HG03457 (cell line): ENCODE measurements around the gene RGS14.
A peak's percentile ranks its signal among the peaks of the same experiment; 100 is the strongest.
"Not testable (repeated sequence)": the region's sequence is repeated elsewhere in the genome, so short reads cannot be mapped to it uniquely, and the experiment has no call there.

ENCODE experiments used
- ATAC-seq: cut with Tn5 transposase; IDR thresholded peaks from one replicate; pipeline ENCODE4 v1.9.1; 2021; ENCODE audit warnings: moderate number of reproducible peaks; ENCODE audit not compliant: unreplicated experiment

Gene RGS14

DNA sequence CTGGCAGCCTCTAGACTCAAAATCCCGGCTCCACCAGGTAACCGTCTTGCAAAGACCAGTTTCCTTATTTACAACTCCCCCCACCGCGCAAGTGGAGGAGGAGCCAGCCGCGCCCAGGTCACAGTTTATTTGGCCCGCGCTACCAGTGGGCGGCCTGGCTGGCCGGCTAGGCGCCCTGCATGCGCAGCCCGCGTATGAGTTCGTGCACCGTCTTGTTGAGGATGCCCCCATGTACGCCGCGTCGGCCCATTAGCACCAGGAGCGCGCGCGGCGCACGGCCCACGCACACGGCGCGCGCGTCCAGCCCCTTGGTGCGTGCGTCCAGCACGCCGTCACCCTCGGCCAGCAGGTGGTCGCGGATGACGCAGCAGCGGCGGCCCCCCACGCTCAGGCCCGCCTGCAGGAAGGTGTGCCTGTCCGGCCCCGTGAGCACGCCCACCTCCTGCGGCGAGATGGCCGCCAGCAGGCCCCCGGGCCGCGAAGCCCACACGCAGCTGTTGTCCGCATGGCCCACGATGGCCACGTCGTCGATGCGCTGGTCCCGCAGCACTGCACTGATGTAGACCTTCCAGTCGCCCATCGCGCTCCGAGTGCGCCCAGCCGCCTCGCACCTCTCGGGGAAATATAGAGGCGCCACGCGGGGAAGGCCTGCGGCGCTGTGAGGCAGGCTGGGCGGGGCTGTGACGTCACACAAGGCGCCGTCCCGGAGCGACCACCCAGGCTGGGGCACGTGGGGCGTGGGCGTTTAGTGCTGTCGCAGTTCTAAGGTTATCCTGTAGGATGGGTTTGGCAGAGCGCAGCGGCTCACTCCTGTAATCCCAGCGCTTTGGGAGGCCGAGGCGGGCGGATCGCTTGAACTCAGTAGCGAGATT is 42.5 kb downstream of the RGS14 start, which contains the start of gene PFN3:
Gene PFN3, minus strand, starts transcription at position 665 of the 872 bp plus-strand sequence. Its CDS starts 85 bp downstream, at position 580.
- no peak for ATAC-seq

DNA sequence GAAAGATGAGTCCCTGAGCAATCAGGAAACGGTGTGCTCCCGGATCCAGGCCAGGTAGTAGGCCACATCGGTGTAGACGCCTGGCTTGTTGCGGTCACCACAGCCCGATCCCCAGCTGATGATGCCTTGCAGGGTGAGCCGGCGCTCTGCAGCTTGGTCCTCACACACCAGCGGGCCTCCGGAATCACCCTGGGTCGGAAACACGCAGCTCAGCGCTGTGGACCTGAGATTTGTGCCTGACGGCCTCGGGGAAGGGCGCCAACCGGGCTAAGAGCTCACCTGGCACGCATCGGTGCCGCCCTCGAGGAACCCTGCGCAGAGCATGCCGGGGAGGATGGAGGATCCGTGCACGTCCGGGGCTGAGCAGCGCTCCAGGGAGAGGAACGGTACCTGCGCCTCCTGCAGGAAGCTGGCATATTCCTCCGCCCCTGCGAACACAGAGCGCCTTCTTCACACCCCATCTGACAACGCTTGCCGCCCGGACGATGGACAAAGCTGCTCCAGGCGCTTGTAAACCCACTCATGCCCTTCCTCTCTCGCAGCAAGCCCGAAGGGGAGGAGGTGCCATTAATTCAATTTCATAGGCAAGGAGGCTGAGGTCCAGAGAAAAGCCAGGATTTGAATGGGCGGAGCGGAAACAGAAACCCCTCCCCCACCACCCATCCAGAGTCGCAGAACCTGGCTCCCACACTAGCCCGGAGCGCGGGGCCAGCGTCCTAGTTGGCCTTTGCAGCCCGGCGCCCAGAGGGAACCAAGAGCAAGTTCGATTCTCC is 44.7 kb downstream of the RGS14 start:
- no peak for ATAC-seq

DNA sequence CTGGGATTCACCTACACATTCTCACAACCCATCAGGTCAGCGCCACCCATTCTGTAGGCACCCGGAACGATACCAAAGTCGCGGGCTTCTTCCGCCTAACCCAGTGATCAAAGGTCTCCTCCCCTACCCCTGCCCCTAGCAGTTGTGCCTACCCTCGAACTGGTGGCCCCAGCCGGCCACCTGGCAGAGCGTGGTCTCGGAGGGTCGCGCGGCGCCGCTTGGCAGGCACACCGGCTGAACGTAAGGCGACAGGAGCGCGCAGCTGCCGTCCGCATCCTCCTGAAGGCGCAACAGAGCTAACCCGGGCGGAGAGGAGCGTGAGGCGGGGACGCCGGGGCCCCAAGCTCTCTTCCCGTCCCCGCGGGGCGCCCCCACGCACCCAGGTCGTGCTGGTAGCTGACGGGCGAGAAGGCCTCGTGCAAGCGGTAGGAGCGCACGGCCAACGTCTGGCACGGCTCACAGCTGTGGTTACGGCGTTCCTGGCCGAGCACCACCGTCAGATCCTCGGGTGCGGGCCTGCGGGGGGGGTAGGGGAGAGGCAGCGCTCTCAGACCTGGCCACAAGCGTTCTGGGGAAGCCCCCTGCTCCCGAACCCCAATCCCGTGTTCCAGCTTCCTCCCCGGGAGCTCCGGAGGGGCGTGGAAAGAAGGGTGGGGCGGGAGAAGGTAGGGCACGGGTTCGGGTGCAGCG is 45.5 kb downstream of the RGS14 start:
- ATAC-seq: peak; percentile 7

DNA sequence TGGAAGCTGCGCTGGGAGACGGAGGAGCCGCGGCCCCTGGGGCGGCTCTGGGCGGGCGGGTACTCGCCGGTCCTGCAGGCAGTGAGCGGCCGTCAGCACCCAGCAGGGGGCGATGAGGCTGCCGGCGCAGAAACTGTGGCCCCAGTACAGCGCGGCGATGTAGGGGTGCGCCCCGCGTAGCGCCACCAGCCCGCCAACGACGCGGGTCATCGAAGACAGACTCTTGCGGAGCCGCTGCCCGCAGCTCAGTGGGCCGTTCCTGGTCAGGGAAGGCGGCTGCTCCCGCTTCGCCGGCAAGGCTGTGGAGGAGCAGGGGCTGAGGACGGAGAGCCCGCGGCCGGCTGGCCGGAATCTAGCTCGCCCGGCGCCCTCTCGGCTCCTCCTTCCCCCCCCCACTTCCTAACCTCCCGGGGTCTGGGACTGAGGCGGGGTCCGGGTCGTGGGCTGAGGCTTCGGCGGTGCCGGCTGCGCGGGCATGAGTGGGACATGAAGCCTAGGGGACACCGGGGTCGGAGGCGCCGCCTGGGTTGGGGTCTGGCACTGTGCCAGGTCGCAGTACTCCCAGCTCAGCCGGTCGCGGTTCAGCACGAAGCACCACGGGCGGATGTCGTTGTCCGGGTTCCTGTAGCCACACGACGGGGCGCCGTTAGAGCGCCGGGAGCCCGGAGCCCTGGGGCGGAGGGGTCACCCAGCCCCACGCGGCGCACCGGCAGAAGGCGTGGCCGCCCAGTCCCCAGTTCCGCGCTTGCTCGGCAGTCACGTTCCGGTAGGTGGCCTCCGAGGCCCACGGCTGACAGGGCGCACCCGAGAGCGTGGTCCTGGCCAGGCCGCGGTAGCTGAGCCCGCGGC is 46.3 kb downstream of the RGS14 start:
- ATAC-seq: peak; percentile 61

DNA sequence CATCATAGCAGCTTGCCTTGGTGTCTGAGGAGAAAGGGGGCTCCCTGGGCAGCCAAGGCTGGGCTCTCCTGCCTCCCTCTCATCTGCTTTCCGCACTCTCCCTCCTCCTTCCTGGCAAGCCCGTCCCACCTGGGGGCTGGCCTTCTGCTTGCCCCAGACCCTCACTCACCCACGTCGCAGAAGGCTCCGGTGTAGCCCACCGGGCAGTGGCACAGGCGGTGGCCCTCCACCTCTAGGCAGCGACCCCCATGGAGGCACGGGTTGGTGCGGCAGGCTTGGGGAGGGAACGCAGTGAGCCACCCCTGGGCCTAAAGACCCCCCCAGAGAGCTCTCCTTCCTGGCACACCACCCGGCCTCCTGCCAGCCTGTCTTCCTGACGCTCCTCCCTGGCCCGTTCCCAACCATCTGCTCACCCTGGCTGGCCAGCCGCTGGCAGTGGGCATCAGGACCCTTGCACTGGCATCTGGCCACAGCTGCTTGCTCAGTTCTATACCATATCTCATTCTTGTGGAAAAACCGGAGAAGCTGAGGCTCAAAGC is 47.0 kb downstream of the RGS14 start:
- no peak for ATAC-seq

DNA sequence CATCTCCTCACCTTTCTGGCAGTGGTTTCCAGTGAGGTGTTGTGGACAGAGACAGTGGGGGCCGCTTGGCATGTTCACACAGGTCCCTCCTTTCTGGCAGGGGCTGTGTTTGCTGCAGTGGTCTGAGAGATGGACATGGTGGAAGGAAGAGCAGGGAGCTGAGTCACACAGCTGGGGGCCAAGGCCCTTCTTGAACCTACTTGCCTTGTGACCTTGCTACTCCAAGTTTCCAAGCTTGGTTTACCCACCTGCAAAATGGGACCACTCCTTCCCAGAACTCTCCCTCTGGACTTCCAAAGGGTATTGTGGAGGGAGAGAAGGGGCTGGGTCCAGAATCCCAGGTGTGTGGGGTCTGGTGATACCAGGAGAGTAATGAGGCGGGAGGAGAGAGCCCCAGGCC is 47.6 kb downstream of the RGS14 start:
- no peak for ATAC-seq

DNA sequence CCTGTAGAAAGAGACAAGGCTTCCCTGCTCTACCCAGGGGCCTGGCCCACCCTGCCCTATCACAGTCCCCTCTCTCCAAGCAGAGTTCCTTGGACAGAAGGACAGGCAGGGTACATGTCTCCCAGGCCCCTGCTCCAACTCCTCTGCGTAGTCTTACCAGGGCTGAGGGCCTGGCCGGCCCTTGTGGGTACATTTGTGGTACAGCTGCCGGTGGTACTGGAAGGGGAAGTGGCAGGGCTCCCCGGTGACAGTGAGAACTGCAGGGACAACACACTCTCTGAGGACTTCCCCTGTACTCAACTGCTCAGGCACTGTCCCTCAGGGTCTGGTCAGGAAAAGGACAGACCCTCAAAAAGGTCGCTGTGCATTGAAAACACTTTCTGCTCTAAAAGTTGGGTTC is 48.1 kb downstream of the RGS14 start:
- ATAC-seq: no peak

DNA sequence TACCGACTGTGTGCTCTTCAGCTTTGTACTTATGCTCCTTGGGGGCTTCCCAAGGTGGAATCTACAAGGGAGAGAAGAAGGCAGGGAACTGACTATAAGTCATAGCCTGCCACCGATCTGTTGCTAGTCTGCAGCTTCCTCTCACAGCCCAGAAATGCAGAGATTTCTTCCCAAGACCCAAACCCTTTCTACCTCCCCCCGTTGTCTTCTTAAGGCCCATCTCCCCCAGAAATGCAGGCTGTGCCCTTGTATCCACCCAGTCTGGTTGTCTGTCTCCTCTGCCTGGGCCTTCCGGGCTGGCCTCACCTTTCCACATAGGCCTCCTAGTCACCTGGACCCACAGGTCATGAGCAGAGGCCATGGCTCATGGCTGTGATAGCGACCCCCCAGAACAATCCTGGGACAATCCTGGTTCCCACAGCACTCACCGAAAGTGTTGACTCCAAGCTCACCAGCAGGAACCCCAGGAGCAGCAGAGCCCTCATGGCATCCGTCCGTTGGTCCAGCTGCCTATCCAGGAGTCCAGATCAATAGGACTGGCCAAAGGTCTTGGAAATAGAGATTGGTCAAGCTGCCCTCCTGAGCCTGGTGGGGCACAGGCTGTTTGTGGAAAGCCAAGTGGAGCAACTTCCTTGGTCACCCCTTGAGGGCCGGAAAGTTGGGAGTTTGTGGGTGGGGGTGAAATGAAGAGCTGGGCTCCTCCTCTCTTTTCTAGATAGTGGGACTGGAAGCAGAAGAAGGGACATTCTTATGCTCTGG is 51.5 kb downstream of the RGS14 start, which contains the start of gene F12:
Gene F12, minus strand, starts transcription at position 522 of the 759 bp plus-strand sequence. Its CDS starts 37 bp downstream, at position 485.
- no peak for ATAC-seq

DNA sequence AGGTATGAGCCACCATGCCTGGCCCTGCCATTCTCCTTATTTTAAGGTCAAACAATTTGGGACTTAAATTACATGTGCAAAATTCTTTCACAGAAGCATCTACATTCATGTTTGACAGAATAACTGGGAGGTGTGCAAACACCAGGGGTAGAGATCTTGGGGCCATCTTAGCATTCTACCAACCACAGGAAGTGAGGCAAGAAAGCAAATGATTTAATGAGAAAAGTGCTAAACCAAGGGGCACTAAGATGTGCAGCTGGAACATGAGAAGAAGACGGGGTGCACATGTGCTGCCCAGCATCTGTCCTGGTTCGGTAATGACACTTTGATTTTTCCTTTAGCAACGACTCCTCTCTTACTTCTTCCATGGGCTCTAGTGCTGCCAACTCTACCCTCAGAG is 52.9 kb downstream of the RGS14 start:
- no peak for ATAC-seq

DNA sequence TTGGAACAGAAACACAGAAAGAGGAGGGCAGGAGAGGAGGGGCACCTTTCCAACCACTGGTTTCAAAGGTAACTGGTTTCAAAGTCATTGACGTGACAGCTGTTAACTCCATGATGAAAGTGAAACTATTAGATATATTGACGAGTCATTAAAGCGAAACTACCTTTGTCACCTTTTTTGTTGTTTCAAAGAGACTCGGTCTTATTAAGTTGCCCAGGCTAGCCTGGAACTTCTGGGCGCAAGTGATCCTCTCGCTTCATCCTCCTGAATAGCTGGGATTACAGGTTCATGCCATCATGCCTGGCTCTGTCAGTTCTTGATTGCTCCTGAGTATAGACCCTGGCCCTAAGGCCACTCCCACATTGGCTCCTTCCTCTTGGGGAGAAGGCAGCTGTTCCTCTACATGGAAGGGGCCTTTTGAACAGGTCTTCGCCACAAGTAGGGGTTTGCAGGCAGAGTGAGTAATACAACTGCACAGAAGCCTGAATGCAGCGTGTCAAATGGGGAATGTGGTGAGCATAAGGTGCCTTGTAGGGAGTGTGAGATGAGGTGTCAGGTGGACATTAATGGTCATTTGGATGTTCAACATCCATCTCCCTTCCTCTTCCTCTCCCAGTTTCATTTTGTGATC is 55.0 kb downstream of the RGS14 start:
- no peak for ATAC-seq

DNA sequence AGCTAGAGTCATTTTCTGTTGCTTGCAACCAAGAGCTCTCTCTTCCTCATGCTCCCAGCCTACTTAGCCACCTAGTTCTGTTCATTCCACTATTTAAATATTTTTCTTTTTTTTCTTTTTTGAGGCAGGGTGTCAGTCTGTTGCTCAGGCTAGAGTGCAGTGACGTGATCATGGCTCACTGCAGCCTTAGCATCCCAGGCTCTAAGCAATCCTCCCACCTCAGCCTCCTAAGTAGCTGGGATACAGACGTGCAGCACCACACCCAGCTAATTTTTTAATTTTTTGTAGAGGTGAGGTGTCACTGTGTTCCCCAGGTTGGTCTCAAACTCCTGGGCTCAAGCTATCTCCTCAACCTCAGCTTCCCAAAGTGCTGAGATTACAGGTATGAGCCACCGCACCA is 56.8 kb downstream of the RGS14 start:
- no peak for ATAC-seq

DNA sequence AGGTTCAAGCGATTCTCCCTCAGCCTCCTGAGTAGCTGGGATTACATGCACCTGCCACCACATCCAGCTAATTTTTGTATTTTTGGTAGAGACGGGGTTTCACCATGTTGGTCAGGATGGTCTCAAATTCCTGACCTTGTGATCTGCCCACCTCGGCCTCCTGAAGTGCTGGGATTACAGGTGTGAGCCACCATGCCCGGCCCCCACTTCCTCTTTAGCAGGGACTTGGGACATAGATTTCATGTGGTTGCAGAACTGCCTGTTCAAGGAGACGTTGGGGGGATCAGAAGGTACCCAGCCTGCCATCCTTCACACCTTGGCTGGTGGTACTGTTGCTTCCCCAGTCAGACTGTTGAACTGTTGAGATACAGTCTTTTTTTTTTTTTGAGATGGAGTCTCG is 59.4 kb downstream of the RGS14 start:
- ATAC-seq: not testable (repeated sequence)

DNA sequence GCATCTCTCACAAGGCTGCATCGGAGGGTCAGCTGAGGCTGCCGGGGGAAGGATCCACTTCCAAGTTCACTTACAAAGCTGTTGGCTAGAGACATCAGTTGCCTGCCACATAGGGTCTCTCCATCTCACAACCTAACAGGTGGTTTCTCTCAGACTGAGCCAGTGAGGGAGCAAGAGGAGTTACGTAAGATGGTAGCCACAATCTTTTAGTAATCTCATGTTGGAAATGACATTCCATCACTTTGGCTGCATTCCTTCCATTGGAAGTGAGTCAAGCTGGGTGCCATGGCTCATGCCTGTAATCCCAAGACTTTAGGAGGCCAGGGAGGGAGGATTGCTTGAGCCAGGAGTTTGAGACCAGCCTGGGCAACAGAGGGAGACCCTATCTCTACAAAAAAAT is 61.3 kb downstream of the RGS14 start:
- ATAC-seq: no peak

DNA sequence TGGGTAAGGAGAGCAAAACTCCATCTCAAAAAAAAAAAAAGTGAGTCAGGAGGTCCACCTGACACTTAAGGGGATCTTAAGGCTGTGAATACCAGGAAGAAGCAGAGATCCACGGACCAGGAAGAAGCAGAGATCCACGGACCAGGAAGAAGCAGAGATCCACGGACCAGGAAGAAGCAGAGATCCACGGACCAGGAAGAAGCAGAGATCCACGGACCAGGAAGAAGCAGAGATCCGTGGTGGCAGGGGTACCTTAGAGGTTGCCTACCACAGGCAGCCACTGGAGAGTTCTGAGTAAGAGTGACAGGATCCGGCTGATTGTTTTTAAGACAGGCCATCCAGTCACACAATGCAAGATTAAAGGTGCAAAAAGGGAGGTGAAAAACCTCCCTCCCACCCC is 62.7 kb downstream of the RGS14 start:
- ATAC-seq: not testable (repeated sequence)

DNA sequence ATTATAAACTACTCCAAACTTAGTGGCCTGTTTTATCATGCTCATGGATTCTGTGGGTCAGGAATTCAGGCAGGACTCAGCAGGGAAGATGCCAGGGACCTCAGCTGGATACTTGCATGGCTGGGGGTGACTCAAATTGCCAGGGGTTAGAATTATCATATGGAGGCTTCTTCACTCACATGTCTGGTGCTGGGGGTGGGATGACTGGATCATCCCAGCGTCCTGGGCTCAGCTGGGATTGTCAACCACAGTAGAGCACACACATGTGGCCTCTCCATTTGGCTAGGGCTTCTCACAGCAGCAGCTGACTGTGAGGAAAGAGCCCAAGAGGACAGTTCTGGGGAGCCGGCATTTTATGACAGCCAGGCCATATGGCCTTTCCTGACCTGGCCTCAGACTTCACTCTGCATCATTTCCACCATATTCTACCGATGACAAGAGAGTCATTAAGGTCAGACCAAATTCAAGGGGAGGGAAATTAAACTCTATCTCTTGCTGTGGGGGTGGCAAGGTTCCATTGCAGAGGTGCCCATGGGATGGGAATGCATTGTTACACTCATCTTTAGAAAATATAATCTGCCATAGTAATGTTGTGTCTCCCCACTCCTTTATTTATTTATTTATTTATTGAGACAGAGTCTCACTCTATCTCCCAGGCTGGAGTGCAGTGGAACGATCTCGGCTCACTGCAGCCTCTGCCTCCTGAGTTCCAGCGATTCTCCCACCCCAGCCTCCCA is 63.5 kb downstream of the RGS14 start:
- no peak for ATAC-seq
